Activated CD4-positive, CD25-positive, alpha-beta regulatory T cell (primary cell): ENCODE data around the gene TAS1R2.

ENCODE experiments used
- DNase-seq, 4 experiments: peaks; one replicate each; lab custom pipeline; 2025; lab: John Stamatoyannopoulos, UW

The TAS1R2 gene

GRCh38 chr1:18819986-18820790 lies 39.3 kb downstream of the TAS1R2 start:
- DNase-seq, result no peak

GRCh38 chr1:18819203-18819602 lies 40.3 kb downstream of the TAS1R2 start:
- no peak for DNase-seq

GRCh38 chr1:18817795-18818435 lies 41.5 kb downstream of the TAS1R2 start:
- no peak for DNase-seq

GRCh38 chr1:18817316-18817715 lies 42.1 kb downstream of the TAS1R2 start:
- no peak for DNase-seq

- no peak for DNase-seq
These were observed 42.7 kb downstream of the TAS1R2 start for GRCh38 chr1:18816808-18817207.

- DNase-seq, result no peak
These were observed 44.5 kb downstream of the TAS1R2 start for GRCh38 chr1:18814874-18815531.

GRCh38 chr1:18814425-18814824 lies 45.0 kb downstream of the TAS1R2 start:
- no peak for DNase-seq

GRCh38 chr1:18812453-18812939 lies 47.0 kb downstream of the TAS1R2 start:
- no peak for DNase-seq

GRCh38 chr1:18811733-18812452 lies 47.6 kb downstream of the TAS1R2 start:
- no peak for DNase-seq

- DNase-seq, result no peak
These were observed 49.2 kb downstream of the TAS1R2 start for GRCh38 chr1:18809953-18810899.

- no peak for DNase-seq
These were observed 50.9 kb downstream of the TAS1R2 start for GRCh38 chr1:18808550-18808949.

GRCh38 chr1:18807334-18808063 lies 52.0 kb downstream of the TAS1R2 start:
- DNase-seq, result no peak

GRCh38 chr1:18805925-18806849 lies 53.3 kb downstream of the TAS1R2 start:
- no peak for DNase-seq

- DNase-seq, result no peak
These were observed 54.1 kb downstream of the TAS1R2 start for GRCh38 chr1:18805150-18805879.

GRCh38 chr1:18803851-18804250 lies 55.6 kb downstream of the TAS1R2 start:
- DNase-seq, result no peak

GRCh38 chr1:18803151-18803791 lies 56.2 kb downstream of the TAS1R2 start:
- no peak for DNase-seq

- no peak for DNase-seq
These were observed 57.2 kb downstream of the TAS1R2 start for GRCh38 chr1:18802231-18802630.

- DNase-seq, result no peak
These were observed 59.2 kb downstream of the TAS1R2 start for GRCh38 chr1:18800258-18800657.
